ENCODE results near the gene CAMKMT.
A peak's percentile ranks its signal among the peaks of the same experiment; 100 is the strongest.

Gene CAMKMT

GRCh38 chr2:44560352-44560751, 198.6 kb downstream of the CAMKMT start:
- H3K27ac ChIP-seq: no peak overlapping the region
- TF ChIP-seq CTCF (conservative IDR thresholded peaks at IDR 0.05) (peak; percentile 41), ZFX (IDR thresholded peaks at IDR 0.05) (no peak)

- TF ChIP-seq ZFX (IDR thresholded peaks at IDR 0.05) (no peak), CTCF (conservative IDR thresholded peaks at IDR 0.05) (no peak)
- H3K27ac ChIP-seq: no peak overlapping the region
Measured at GRCh38 chr2:44560941-44561340, 199.2 kb downstream of the CAMKMT start.

GRCh38 chr2:44562737-44563136, 201.0 kb downstream of the CAMKMT start:
- no peak overlapping the region for H3K27ac ChIP-seq
- TF ChIP-seq ZFX (IDR thresholded peaks at IDR 0.05): no peak

GRCh38 chr2:44564752-44565151, 203.0 kb downstream of the CAMKMT start:
- TF ChIP-seq CTCF (conservative IDR thresholded peaks at IDR 0.05) (no peak), ZFX (IDR thresholded peaks at IDR 0.05) (no peak)
- H3K27ac ChIP-seq: no peak overlapping the region

GRCh38 chr2:44566059-44566458, 204.3 kb downstream of the CAMKMT start:
- H3K27ac ChIP-seq: no peak overlapping the region
- TF ChIP-seq ZFX (IDR thresholded peaks at IDR 0.05): no peak
- no peak for TF ChIP-seq CTCF (conservative IDR thresholded peaks at IDR 0.05)

GRCh38 chr2:44569491-44569890, 207.7 kb downstream of the CAMKMT start:
- TF ChIP-seq CTCF (conservative IDR thresholded peaks at IDR 0.05): no peak
- TF ChIP-seq ZFX (IDR thresholded peaks at IDR 0.05): no peak

GRCh38 chr2:44570271-44570670, 208.5 kb downstream of the CAMKMT start:
- H3K27ac ChIP-seq: no peak overlapping the region
- TF ChIP-seq CTCF (conservative IDR thresholded peaks at IDR 0.05) (no peak), ZFX (IDR thresholded peaks at IDR 0.05) (no peak)

More at GRCh38 chr2:44569491-44569890, 207.7 kb downstream of the CAMKMT start:
- no peak overlapping the region for H3K27ac ChIP-seq

GRCh38 chr2:44570777-44571176, 209.0 kb downstream of the CAMKMT start:
- no peak overlapping the region for H3K27ac ChIP-seq
- TF ChIP-seq CTCF (conservative IDR thresholded peaks at IDR 0.05): no peak
- no peak for TF ChIP-seq ZFX (IDR thresholded peaks at IDR 0.05)
